ENCODE measurements around the gene DOCK7.

DNA sequence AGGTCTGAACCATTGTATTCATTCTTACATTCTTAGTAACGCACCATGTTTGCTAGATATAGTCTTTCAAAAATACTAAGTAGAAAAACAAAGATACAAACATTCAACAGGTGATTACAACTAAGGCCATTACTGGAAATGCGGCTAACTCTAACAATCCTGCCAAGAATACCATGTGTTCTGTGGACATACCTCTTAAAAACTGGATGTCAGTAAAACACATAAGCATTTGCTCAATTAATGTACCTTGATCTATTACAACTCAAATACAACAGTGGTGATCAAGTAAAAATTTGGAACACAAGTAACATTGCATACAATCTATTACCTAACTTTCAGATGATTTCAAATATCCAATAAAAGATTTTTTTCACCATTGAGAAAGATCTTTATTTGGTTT is 75.4 kb downstream of the DOCK7 start:
- no peak for TF ChIP-seq POLR2AphosphoS5 (IDR thresholded peaks at IDR 0.05; ENCODE audit: borderline replicate concordance, low read depth, low read length)
- no peak for TF ChIP-seq EZH2 (IDR thresholded peaks at IDR 0.05)
